Measurements from ENCODE around the gene UBE2G1.
A peak's percentile ranks its signal among the peaks of the same experiment; 100 is the strongest.

The UBE2G1 gene

GRCh38 chr17:4229627-4230541 lies 136.6 kb downstream of the UBE2G1 start:
- H3K4me3 ChIP-seq, result no peak overlapping the region
- H3K27ac ChIP-seq, result peak overlapping the region in 11 of 21 experiments; percentile 10 to 67 (median 59)

- H3K4me3 ChIP-seq, result no peak overlapping the region
- H3K27ac ChIP-seq, result peak overlapping the region in 2 of 21 experiments; percentile 27 to 44
Observed at GRCh38 chr17:4221899-4222659, 144.4 kb downstream of the UBE2G1 start.

GRCh38 chr17:4221163-4221562 lies 145.3 kb downstream of the UBE2G1 start:
- H3K27ac ChIP-seq, result peak overlapping the region in 4 of 21 experiments; percentile 1 to 56 (median 36)
- no peak overlapping the region for H3K4me3 ChIP-seq

GRCh38 chr17:4220655-4221054 lies 145.8 kb downstream of the UBE2G1 start:
- peak overlapping the region in 5 of 21 experiments; percentile 1 to 56 (median 44) for H3K27ac ChIP-seq
- H3K4me3 ChIP-seq, result no peak overlapping the region
